GM19452 (cell line): ENCODE measurements around the gene LYRM4.
"Not testable (repeated sequence)": the region's sequence is repeated elsewhere in the genome, so short reads cannot be mapped to it uniquely, and the experiment has no call there.

Experiments used
- ATAC-seq: cut with Tn5 transposase; IDR thresholded peaks from one replicate; pipeline ENCODE4 v1.9.1; 2021; ENCODE audit not compliant: unreplicated experiment

LYRM4 gene

GRCh38 chr6:5125152-5126006 lies 135.4 kb downstream of the LYRM4 start:
- no peak for ATAC-seq

GRCh38 chr6:5124526-5124925 lies 136.2 kb downstream of the LYRM4 start:
- no peak for ATAC-seq

- no peak for ATAC-seq
Measured at GRCh38 chr6:5123296-5124143, 137.2 kb downstream of the LYRM4 start.

- ATAC-seq, result no peak
Measured at GRCh38 chr6:5122504-5123112, 138.1 kb downstream of the LYRM4 start.

GRCh38 chr6:5121956-5122355 lies 138.8 kb downstream of the LYRM4 start:
- ATAC-seq, result no peak

GRCh38 chr6:5121479-5121878 lies 139.3 kb downstream of the LYRM4 start:
- no peak for ATAC-seq

GRCh38 chr6:5120543-5120942 lies 140.2 kb downstream of the LYRM4 start:
- ATAC-seq, result not testable (repeated sequence)

GRCh38 chr6:5120011-5120410 lies 140.7 kb downstream of the LYRM4 start:
- ATAC-seq, result no peak

GRCh38 chr6:5119090-5119951 lies 141.4 kb downstream of the LYRM4 start:
- ATAC-seq, result no peak

GRCh38 chr6:5116243-5116991 lies 144.3 kb downstream of the LYRM4 start:
- no peak for ATAC-seq

GRCh38 chr6:5115168-5115567 lies 145.6 kb downstream of the LYRM4 start:
- ATAC-seq, result no peak

- ATAC-seq, result no peak
Measured at GRCh38 chr6:5113096-5113495, 147.7 kb downstream of the LYRM4 start.

GRCh38 chr6:5112066-5112799 lies 148.5 kb downstream of the LYRM4 start:
- ATAC-seq, result no peak

GRCh38 chr6:5111626-5112025 lies 149.1 kb downstream of the LYRM4 start:
- ATAC-seq, result no peak

- no peak for ATAC-seq
Measured at GRCh38 chr6:5110246-5110645, 150.5 kb downstream of the LYRM4 start.

GRCh38 chr6:5109436-5109835 lies 151.3 kb downstream of the LYRM4 start:
- ATAC-seq, result no peak

- no peak for ATAC-seq
Measured at GRCh38 chr6:5108536-5109150, 152.1 kb downstream of the LYRM4 start.

GRCh38 chr6:5108068-5108467 lies 152.7 kb downstream of the LYRM4 start:
- no peak for ATAC-seq

GRCh38 chr6:5107341-5107740 lies 153.4 kb downstream of the LYRM4 start:
- no peak for ATAC-seq
